ENCODE data around the gene MYL4.

GRCh38 chr17:47262586-47262985, 53.4 kb downstream of the MYL4 start:
- TF ChIP-seq EZH2 (IDR thresholded peaks at IDR 0.05; ENCODE audit: borderline replicate concordance, control insufficient read depth, low read depth, low read length): no peak
- no peak for TF ChIP-seq CTCF (IDR thresholded peaks at IDR 0.05 in 2 of 3, conservative IDR thresholded peaks at IDR 0.05 in 1 of 3; ENCODE audit: control insufficient read depth in 2 of 3, extremely low read depth in 1 of 3, insufficient read depth in 1 of 3, low read depth in 3 of 3, low read length in 3 of 3)
- no peak for TF ChIP-seq JUND (IDR thresholded peaks at IDR 0.05; ENCODE audit: low read depth, low read length)
- no peak for TF ChIP-seq SP1 (IDR thresholded peaks at IDR 0.05; ENCODE audit: low read depth, low read length)
- TF ChIP-seq YY1 (IDR thresholded peaks at IDR 0.05; ENCODE audit: low read depth, low read length): no peak
- TF ChIP-seq POLR2A (IDR thresholded peaks at IDR 0.05; ENCODE audit: low read depth, low read length): no peak
- no peak for TF ChIP-seq POLR2AphosphoS5 (IDR thresholded peaks at IDR 0.05; ENCODE audit: low read length)
- no peak for TF ChIP-seq MAX (IDR thresholded peaks at IDR 0.05; ENCODE audit: low read depth, low read length)

Data from GM12878 (cell line).